ENCODE data around the gene HBM.

GRCh38 chr16:175011-175949 is 9.5 kb downstream of the HBM start:
- TF ChIP-seq CTCF (IDR thresholded peaks at IDR 0.05): no peak
- TF ChIP-seq POLR2A (IDR thresholded peaks at IDR 0.05): no peak
- TF ChIP-seq EP300 (IDR thresholded peaks at IDR 0.05): no peak

Data from tibial nerve (tissue), 4 donors.